ENCODE results near the gene FHIT.

The FHIT gene

GRCh38 chr3:60355825-60356224 lies 895.4 kb downstream of the FHIT start:
- DNase-seq: no peak

- DNase-seq: no peak
These were observed 899.8 kb downstream of the FHIT start for GRCh38 chr3:60351481-60351880.

DNA sequence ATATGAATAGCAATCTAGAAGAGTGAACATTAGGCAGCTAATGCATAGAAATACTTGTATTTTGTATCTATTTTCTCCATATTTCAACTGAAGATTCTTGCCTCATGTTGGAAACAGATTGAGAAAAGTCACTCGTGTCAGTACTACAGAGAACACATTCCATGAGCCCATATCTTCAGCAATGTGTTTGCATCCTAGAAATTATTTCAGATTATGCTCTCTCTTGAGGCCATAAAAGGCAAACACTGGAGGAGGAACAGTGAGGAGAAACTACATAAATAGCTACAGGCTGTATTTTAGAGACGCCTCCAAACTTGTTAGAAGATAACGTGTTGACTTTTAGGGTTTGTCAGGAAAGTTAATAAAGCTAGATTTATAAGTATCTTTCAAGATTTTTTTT lies 906.9 kb downstream of the FHIT start:
- DNase-seq: no peak

- no peak for DNase-seq
These were observed 907.4 kb downstream of the FHIT start for GRCh38 chr3:60343831-60344230.

- no peak for DNase-seq
These were observed 911.9 kb downstream of the FHIT start for GRCh38 chr3:60339304-60339703.

DNA sequence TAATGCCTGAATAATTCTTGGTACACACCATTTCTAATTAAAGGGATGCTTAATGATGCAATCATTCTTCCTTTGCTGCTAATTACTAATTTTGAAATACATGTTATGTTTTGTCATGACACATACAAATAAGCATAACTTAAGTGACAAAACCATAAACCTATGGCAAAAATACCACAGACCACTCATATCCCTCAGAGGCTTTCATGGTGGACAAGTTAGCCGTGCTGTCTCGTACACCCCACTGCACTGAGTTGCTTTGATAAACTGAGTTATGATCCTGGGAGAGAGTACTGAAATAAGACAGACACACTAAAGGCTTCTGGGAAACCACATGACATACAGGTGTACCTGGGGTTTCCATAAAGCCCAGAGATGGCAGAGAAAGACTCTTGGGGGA lies 913.8 kb downstream of the FHIT start:
- no peak for DNase-seq

DNA sequence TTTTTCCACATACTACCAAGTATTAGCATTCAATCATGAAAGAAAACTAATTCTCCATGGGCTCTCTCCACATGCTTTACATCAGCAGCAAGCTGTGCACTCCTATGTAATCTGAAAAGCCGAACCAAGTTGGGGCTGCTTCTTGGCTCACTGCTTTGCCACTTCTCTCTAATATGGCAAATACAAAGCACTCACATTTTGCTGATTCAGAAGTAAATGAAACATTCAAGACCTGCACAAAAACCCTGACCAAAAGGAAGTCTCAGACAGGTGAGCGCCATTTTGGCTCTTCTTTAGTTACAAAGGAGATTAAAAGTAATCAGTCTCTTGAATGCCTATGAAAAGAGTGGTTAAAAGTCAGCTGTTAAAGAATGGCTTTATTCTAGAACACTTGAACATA lies 915.2 kb downstream of the FHIT start:
- no peak for DNase-seq

DNA sequence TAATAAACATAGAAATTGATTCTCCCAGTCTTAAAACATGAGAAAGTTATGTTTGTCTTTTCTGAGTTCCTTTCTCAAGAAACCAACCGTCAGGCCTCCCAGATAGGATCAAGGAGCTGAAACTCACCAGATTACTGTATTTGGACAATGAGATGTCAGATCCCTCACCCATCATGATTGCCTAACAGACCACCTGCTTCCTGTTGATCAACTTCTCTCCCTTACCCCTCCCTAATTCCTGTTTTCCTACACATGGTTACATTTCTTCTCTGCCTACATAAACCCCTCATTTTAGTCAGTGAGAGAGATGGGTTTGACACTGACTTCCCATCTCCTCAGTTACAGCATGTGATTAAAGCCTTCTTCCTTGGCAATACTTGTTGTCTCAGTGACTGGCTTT lies 917.5 kb downstream of the FHIT start:
- DNase-seq: peak; percentile 2

DNA sequence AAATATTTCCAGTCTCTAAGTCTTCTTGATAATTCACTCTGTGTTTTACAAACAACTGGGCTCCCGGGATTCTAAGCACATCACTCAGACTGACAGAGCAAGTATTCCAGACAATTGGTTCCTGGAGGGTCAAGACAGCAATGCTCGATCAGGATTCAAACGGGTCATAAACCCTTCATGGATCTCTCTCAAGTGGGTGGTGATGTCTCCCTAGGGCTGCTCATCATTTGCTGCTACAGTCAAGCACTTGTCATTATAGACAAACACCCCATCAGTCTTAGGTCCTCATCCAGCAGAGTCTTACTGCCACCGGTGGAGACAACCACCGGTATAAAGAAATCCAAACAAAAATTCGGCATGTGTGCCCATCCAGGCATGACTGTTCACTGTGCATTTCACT lies 921.1 kb downstream of the FHIT start:
- peak; percentile 54 for DNase-seq

DNA sequence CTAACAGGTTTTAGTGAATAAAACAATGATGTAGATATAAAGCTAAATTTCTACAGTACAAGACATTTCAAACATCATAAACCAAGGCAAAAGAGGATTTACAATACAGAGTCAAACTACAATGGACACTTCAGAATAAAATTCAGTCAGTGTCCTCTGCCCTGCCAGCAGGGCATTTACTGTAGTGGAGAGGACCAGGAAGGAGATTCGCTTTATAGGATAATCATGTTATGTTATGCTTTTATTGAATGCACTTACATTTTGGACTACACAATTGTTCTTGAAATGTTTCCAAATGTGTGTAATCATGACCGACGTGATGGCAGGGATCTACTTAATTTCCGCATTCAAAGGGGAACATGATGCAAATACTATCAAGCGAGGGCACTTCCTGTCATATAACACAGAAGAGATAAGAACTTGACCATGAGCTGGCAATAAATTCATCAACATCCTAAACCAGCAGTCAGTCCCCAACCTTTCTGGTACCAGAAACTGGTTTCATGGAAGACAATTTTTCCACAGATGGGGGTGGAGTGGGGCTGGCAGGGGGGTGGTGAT lies 925.6 kb downstream of the FHIT start:
- DNase-seq: no peak

DNA sequence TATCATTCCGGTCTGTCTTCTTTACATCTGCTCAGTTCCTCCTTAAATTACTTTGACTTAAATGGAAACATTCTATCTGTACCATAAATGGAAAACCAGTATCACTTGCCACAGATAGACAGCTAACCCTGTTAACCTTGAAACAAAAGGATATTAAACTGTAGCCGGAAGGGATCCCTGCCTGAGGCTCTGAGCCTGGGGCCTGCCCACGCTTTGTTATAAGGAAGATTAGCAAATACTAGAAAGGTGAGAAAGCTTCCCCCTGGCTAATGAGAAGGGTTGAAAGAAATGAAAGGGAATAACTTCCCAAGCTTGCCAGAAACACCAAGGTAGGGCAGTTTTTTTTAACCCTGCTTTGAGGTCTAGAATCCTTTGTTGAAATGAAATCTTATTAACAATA lies 927.6 kb downstream of the FHIT start:
- DNase-seq: no peak

DNA sequence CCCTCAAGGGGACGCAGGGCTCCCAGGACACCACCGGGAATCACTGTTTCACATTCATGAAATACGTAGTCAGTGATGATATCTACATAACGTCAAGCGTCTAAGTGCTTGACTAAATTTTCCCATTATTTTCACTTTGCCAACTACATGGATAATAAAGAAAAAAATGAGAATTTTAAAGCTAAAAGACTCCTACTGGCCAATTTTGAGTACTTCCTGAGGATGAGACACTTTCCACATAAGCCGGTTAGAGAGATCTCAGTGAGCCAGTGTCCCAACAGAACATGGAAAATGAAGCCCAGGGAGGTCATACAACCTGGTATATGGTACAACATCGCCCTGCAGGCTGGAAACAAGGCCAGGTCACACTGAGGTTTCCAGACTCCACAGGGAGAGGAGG lies 928.1 kb downstream of the FHIT start:
- no peak for DNase-seq

GRCh38 chr3:60322298-60322856 lies 928.9 kb downstream of the FHIT start:
- DNase-seq: no peak

DNA sequence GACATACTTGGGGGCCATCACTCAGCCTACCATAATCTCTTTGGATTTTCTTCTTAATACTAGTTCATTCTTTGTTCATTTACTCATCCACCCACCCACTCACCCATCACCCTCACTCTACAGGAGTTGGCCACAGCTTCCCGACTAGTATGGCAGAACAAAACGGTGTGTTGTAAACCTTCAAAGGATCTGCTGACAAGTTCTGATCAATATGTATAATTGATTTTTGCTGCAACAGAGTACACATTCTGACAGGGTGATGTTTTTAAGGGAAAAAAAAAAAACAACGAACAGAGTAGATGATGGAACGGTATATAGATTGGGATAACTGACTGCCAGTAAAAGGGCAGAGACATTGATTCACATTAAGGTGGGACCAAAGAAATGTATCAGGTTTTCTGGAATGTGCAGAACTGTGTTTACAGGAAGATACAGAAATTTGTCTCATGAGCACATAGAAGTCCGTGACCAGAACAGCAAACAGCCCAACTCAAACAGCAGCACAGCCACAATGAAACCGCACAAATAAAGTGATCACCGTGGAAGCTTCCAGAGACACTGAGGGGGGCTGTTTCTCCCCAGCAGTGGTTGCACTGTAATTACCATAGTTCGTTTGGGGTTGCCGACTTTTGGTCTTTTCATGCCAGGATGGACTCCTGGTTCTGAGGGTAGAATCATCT lies 931.9 kb downstream of the FHIT start:
- DNase-seq: no peak

DNA sequence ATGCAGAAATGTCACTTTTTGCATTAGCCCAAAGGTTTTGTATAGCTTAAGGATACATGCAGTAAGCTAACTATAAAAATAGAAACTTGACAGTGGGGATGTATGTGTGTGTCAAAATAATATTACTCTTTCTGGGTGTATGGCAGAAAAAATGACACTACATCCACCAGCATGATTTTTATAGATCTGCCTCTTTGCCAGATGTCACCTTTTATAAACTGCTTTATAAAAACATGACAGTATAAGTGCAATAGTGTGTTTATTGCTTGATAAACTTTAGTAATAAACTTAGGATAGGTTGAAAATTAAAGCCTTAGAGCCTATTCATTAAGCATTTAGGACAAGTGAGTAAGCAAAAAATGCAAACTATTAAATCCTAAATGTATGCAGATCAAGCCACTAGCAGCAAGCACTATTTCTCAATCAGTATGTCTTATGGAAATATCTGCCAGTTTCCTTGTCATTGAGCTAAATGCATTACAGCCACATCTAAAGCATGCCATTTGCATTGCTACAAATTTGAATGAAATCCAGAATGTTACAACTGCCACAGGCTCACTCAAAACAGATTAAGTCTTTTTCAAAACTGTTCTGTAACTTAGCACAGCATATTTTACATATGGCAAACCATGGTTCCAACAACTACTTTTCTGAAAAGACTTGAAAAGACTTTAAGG lies 935.0 kb downstream of the FHIT start:
- no peak for DNase-seq

- DNase-seq: no peak
These were observed 937.2 kb downstream of the FHIT start for GRCh38 chr3:60313951-60314461.

GRCh38 chr3:60313231-60313798 lies 937.9 kb downstream of the FHIT start:
- DNase-seq: no peak

GRCh38 chr3:60309539-60310268 lies 941.5 kb downstream of the FHIT start:
- peak; percentile 6 for DNase-seq

GRCh38 chr3:60308808-60309207 lies 942.4 kb downstream of the FHIT start:
- no peak for DNase-seq

DNA sequence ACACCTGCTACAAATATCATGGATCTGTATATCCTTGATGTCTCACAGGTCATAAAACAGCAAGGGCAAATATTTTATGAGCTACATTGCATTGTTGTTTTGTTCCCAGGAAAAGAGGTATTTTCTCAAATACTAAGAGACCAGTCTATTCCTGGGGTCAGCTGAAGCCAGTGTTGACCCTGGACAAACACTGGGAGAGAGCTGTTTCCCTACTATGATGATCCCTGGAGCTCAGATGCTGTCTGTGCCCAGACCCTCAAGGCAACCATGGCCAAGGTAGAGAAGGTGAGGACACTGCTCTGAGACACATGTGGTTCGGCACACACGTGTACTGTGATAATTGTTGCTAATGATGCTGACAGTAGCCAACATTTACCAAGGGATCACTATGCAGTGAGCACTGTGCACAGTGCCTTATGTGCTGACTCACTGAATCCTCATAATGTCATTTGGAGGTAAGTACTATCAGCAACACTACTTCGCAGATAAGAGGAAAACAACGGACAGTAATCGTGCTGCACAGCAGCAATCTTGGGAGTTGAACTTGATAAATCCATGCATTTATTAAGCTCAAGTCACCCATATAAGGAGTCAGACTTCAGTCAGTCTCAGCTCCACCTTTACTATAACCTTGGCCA lies 943.6 kb downstream of the FHIT start:
- no peak for DNase-seq

DNA sequence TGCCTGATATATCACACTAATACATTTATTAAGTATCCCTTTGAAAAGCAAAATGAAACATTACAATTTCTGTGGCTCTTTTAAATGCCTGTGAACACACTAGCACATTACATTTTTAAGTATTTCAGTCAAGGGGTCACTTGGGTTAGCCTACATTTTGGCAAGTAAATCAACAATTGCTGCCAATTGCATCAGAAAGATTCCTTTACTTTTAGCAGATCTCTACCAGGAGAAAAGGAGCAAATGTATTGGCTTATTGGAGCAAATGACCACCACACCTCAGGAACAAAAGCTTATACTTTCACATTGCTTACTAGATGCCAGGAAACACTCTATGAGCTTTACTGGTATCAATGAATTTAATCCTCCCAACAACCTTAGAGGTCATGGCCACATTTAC lies 947.1 kb downstream of the FHIT start:
- DNase-seq: no peak

- DNase-seq: no peak
These were observed 948.1 kb downstream of the FHIT start for GRCh38 chr3:60303160-60303559.

Measured in NCI-H510A treated with DMSO at 0.1 percent for 48 hours (cell line).